ENCODE measurements around the gene ZNF417. TPM values are rescaled to one million over a fixed set of nuclear protein-coding genes. Genes with fewer than 3 reads are reported as not detected.
"Not testable (repeated sequence)": the region's sequence is repeated elsewhere in the genome, so short reads cannot be mapped to it uniquely, and the experiment has no call there.

Gene ZNF417
- total RNA-seq, 6 experiments from 2014 or later = 4.1 to 12.6 (median 7.8) TPM

- Histone ChIP-seq H3K4me3 (no peak overlapping the region), H3K36me3 (peaks cover 0 to 29% (median 7%) of the 10 kb centered on the region in 4 donors), H3K9me3 (peaks cover 0 to 31% (median 4%) of the 10 kb centered on the region in 4 donors), H3K27me3 (no peaks in the 10 kb centered on the region), H3K4me1 (no peaks in the 10 kb centered on the region), H3K27ac (no peak overlapping the region)
- ATAC-seq (no peak), DNase-seq (no peak)
- 88% methylated on average over 2 of the region's 2 CpGs for WGBS (ENCODE audit: insufficient coverage, low coverage, low lambda C conversion rate, missing lambda C conversion rate)
- intact Hi-C loops (cut with DNase I) = no loop called here
- TF ChIP-seq POLR2A (IDR thresholded peaks at IDR 0.05) (no peak), CTCF (IDR thresholded peaks at IDR 0.05) (no peak)
These were observed 46.2 kb downstream of the ZNF417 start for GRCh38 chr19:57870225-57870624.

- 85% methylated on average over 5 of the region's 6 CpGs for WGBS (ENCODE audit: insufficient coverage, low coverage, low lambda C conversion rate, missing lambda C conversion rate)
- DNase-seq; intact Hi-C loops (cut with DNase I); H3K4me3 ChIP-seq; H3K27ac ChIP-seq; H3K27me3 ChIP-seq; H3K4me1 ChIP-seq: not testable (repeated sequence)
- ATAC-seq = peak in 1 of 4 donors; percentile 22
- H3K36me3 ChIP-seq = peaks cover 0 to 29% (median 8%) of the 10 kb centered on the region in 4 donors
- H3K9me3 ChIP-seq = peaks cover 0 to 31% (median 4%) of the 10 kb centered on the region in 4 donors
These were observed 46.7 kb downstream of the ZNF417 start for GRCh38 chr19:57869655-57870054.

- ATAC-seq (no peak), DNase-seq (no peak)
- Histone ChIP-seq H3K36me3 (peaks cover 0 to 34% (median 4%) of the 10 kb centered on the region in 4 donors), H3K27me3 (no peaks in the 10 kb centered on the region), H3K9me3 (peaks cover 0 to 19% (median 2%) of the 10 kb centered on the region in 4 donors), H3K4me3 (no peak overlapping the region), H3K27ac (no peak overlapping the region), H3K4me1 (no peaks in the 10 kb centered on the region)
- TF ChIP-seq POLR2A (IDR thresholded peaks at IDR 0.05) = no peak
- no peak for TF ChIP-seq CTCF (IDR thresholded peaks at IDR 0.05)
- intact Hi-C loops (cut with DNase I) = no loop called here
- 86% methylated on average over 5 of the region's 7 CpGs for WGBS (ENCODE audit: insufficient coverage, low coverage, low lambda C conversion rate, missing lambda C conversion rate)
These were observed 48.4 kb downstream of the ZNF417 start for GRCh38 chr19:57867868-57868492.

Other genes starting within 250 kb of the ZNF417 start
- not detected for gene ZSCAN4, start 247.7 kb downstream of the ZNF417 start, total RNA-seq
- 1 to 10 TPM in 4 of 6 experiments, under 1 TPM in 2; 0.77 to 2.2 (median 1.4) TPM for gene ZNF551, start 234.6 kb downstream of the ZNF417 start, total RNA-seq
- 1 to 10 TPM in 1 of 6 experiments, under 1 TPM in 5; 0.31 to 1.2 (median 0.60) TPM for gene ZNF154, start 207.4 kb downstream of the ZNF417 start, total RNA-seq
- 1 to 10 TPM; 1.1 to 2.5 (median 1.9) TPM for gene ZNF671, start 189.0 kb downstream of the ZNF417 start, total RNA-seq
- 10 to 100 TPM in 1 of 6 experiments, 1 to 10 TPM in 5; 3.7 to 11.6 (median 5.7) TPM for gene ZNF776, start 169.8 kb downstream of the ZNF417 start, total RNA-seq
- 1 to 10 TPM; 4.0 to 8.4 (median 5.9) TPM for gene ZNF586, start 146.9 kb downstream of the ZNF417 start, total RNA-seq
- gene ZNF552, start 101.7 kb downstream of the ZNF417 start, total RNA-seq = 1 to 10 TPM; 2.6 to 9.0 (median 4.9) TPM
- gene ZNF587B, start 86.3 kb downstream of the ZNF417 start, total RNA-seq = 10 to 100 TPM in 3 of 6 experiments, 1 to 10 TPM in 3; 7.2 to 13.1 (median 10.4) TPM
- gene ZNF587, start 66.7 kb downstream of the ZNF417 start, total RNA-seq = 10 to 100 TPM in 5 of 6 experiments, 1 to 10 TPM in 1; 5.2 to 20.2 (median 12.6) TPM
- 10 to 100 TPM in 3 of 6 experiments, 1 to 10 TPM in 3; 5.1 to 11.7 (median 8.7) TPM for gene ZNF814, start 27.6 kb downstream of the ZNF417 start, total RNA-seq
- gene ZNF418, start 18.8 kb upstream of the ZNF417 start, total RNA-seq = 1 to 10 TPM; 1.0 to 3.7 (median 2.4) TPM
- gene ZNF256, start 31.1 kb upstream of the ZNF417 start, total RNA-seq = 1 to 10 TPM in 2 of 6 experiments, under 1 TPM in 4; 0.50 to 1.6 (median 0.75) TPM
- gene C19orf18, start 57.9 kb upstream of the ZNF417 start, total RNA-seq = under 1 TPM in 3 of 6 experiments, not detected in 3; 0.24 to 0.88 (median 0.39) TPM
- gene ZNF606, start 86.2 kb upstream of the ZNF417 start, total RNA-seq = 1 to 10 TPM; 3.1 to 7.1 (median 5.0) TPM
- not detected for gene ZSCAN1, start 117.4 kb upstream of the ZNF417 start, total RNA-seq
- under 1 TPM; 0.12 to 0.71 (median 0.32) TPM for gene ZNF135, start 142.7 kb upstream of the ZNF417 start, total RNA-seq
- gene ZSCAN18, start 181.6 kb upstream of the ZNF417 start, total RNA-seq = 10 to 100 TPM in 4 of 6 experiments, 1 to 10 TPM in 2; 6.3 to 17.1 (median 10.7) TPM
- gene ZNF329, start 234.2 kb upstream of the ZNF417 start, total RNA-seq = 1 to 10 TPM; 2.0 to 7.2 (median 2.9) TPM

Measured in right lobe of liver (tissue), 6 donors.